SK-N-SH treated with all-trans-retinoic acid at 6 μM for 48 hours (cell line): Measurements from ENCODE around the gene MPZL3.

Experiments used
- ARNTL ChIP-seq: fragments of 450-650 bp; formaldehyde crosslinking; IDR thresholded peaks from 2 replicates; pipeline ENCODE4 v1.5.0; 2020; ENCODE audit warnings: low read depth, mild to moderate bottlenecking, moderate library complexity, borderline replicate concordance
- CSDC2 ChIP-seq: fragments of 250-450 bp; sonication (Bioruptor Pico); IDR thresholded peaks from 2 replicates; pipeline ENCODE4 v1.5.0; 2020; ENCODE audit warnings: mild to moderate bottlenecking, moderate library complexity
- CSRNP3 ChIP-seq: fragments of 250-450 bp; sonication (Bioruptor Pico); IDR thresholded peaks from 2 replicates; pipeline ENCODE4 v1.5.1; 2021; ENCODE audit warnings: mild to moderate bottlenecking, moderate library complexity
- PATZ1 ChIP-seq: fragments of 250-450 bp; sonication (Bioruptor Pico); IDR thresholded peaks from 2 replicates; pipeline ENCODE4 v1.8.0; 2020; ENCODE audit warnings: mild to moderate bottlenecking, moderate library complexity, borderline replicate concordance
- SNAI2 ChIP-seq: fragments of 250-450 bp; sonication (Bioruptor Pico); IDR thresholded peaks from 2 replicates; pipeline ENCODE4 v1.5.0; 2020; ENCODE audit warnings: mild to moderate bottlenecking, moderate library complexity
- ZFP30 ChIP-seq: fragments of 450-650 bp; formaldehyde crosslinking; IDR thresholded peaks from 2 replicates; pipeline ENCODE4 v1.5.0; 2022; ENCODE audit warnings: mild to moderate bottlenecking, moderate library complexity

- TF ChIP-seq CSRNP3 (no peak), PATZ1 (CRISPR knock-in tag) (no peak), SNAI2 (CRISPR knock-in tag) (no peak), ZFP30 (CRISPR knock-in tag) (no peak), ARNTL (CRISPR knock-in tag) (no peak), CSDC2 (CRISPR knock-in tag) (no peak)
Measured at GRCh38 chr11:118226781-118227180, 25.4 kb downstream of the MPZL3 start.
